GF-D8 (cell line): Measurements from ENCODE around the gene PLA2G2C.
"Not testable (repeated sequence)": the region's sequence is repeated elsewhere in the genome, so short reads cannot be mapped to it uniquely, and the experiment has no call there.

Experiments used
- DNase-seq: peaks from one replicate; lab custom pipeline; 2025; lab: John Stamatoyannopoulos, UW

Gene PLA2G2C

GRCh38 chr1:20185834-20186782, at the start of gene PLA2G2C, which contains the start of gene UBXN10:
TSS of gene PLA2G2C (minus strand) at chr1:20186518. CDS start at chr1:20177363, 9,155 bp downstream.
TSS of gene UBXN10 (plus strand) at chr1:20186096. CDS start at chr1:20190562, 4,466 bp downstream.
- no peak for DNase-seq

GRCh38 chr1:20234788-20235535, 48.6 kb upstream of the PLA2G2C start:
- no peak for DNase-seq

- no peak for DNase-seq
Observed at GRCh38 chr1:20233866-20234265, 47.5 kb upstream of the PLA2G2C start.

- DNase-seq: no peak
Observed at GRCh38 chr1:20233394-20233793, 47.1 kb upstream of the PLA2G2C start.

- DNase-seq: not testable (repeated sequence)
Observed at GRCh38 chr1:20232564-20232963, 46.2 kb upstream of the PLA2G2C start.

- DNase-seq: no peak
Observed at GRCh38 chr1:20229171-20229570, 42.9 kb upstream of the PLA2G2C start.

- DNase-seq: no peak
Observed at GRCh38 chr1:20228314-20228825, 42.1 kb upstream of the PLA2G2C start.

GRCh38 chr1:20227704-20228103, 41.4 kb upstream of the PLA2G2C start:
- no peak for DNase-seq

- DNase-seq: no peak
Observed at GRCh38 chr1:20224546-20224945, 38.2 kb upstream of the PLA2G2C start.

- no peak for DNase-seq
Observed at GRCh38 chr1:20223551-20224419, 37.5 kb upstream of the PLA2G2C start.

- DNase-seq: no peak
Observed at GRCh38 chr1:20223106-20223505, 36.8 kb upstream of the PLA2G2C start.

GRCh38 chr1:20220036-20220435, 33.7 kb upstream of the PLA2G2C start:
- DNase-seq: no peak

- not testable (repeated sequence) for DNase-seq
Observed at GRCh38 chr1:20219053-20219452, 32.7 kb upstream of the PLA2G2C start.

GRCh38 chr1:20216574-20216973, 30.3 kb upstream of the PLA2G2C start:
- DNase-seq: no peak

- no peak for DNase-seq
Observed at GRCh38 chr1:20215716-20216115, 29.4 kb upstream of the PLA2G2C start.

- no peak for DNase-seq
Observed at GRCh38 chr1:20212685-20213331, 26.5 kb upstream of the PLA2G2C start.

GRCh38 chr1:20212085-20212684, 25.9 kb upstream of the PLA2G2C start:
- DNase-seq: no peak

GRCh38 chr1:20211511-20211931, 25.2 kb upstream of the PLA2G2C start:
- DNase-seq: no peak

GRCh38 chr1:20210736-20211460, 24.6 kb upstream of the PLA2G2C start:
- no peak for DNase-seq

- no peak for DNase-seq
Observed at GRCh38 chr1:20209471-20209870, 23.2 kb upstream of the PLA2G2C start.
